NCI-H524 treated with DMSO at 0.1 percent for 48 hours (cell line): ENCODE data around the gene ARRDC5.
A peak's percentile ranks its signal among the peaks of the same experiment; 100 is the strongest.
"Not testable (repeated sequence)": the region's sequence is repeated elsewhere in the genome, so short reads cannot be mapped to it uniquely, and the experiment has no call there.

Experiments used
- DNase-seq: peaks from one replicate; lab custom pipeline; 2025; lab: John Stamatoyannopoulos, UW

ARRDC5 gene

DNA sequence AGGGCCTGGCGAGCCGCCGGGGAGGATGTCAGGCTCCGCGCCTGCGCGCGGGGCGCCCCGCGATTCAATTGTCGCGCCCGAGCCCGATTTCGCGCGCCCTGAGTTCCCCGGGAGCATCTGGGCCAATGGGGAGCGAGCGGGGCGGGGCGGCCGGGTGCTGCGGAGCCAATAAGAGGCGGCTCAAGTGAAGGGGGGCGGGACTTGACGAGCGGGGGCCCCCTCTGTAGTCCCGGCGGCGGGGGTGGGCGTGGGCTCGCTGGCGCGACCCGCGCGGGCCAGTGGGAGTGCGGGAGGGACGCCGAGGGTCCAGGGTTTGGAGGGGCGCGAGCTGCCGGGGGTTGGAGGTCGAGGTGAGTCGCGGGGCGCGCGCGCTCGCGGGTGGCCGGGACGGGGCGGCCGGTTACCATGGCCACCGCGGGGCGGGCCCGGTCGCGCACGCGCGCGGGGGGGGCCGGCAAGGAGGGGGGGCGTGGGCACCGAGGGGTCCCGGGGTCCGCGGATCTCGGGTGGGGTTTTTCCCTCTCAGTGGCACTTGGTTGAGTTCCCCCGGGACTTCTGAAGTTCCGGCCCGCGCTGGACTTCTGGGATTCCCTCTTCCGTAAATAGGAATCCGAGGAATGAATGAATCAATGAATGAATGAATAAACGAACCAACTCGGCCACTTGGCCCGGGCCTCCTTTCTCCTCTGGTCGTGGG is 7.3 kb upstream of the ARRDC5 start:
- peak; percentile 79 for DNase-seq

GRCh38 chr19:4909156-4909896 is 6.6 kb upstream of the ARRDC5 start, which contains the start of gene UHRF1:
TSS of gene UHRF1 (plus strand) at chr19:4909501. CDS start at chr19:4910886, 1,385 bp downstream.
- peak; percentile 42 for DNase-seq

GRCh38 chr19:4908781-4909155 is 6.1 kb upstream of the ARRDC5 start:
- no peak for DNase-seq

GRCh38 chr19:4908360-4908759 is 5.7 kb upstream of the ARRDC5 start:
- no peak for DNase-seq

DNA sequence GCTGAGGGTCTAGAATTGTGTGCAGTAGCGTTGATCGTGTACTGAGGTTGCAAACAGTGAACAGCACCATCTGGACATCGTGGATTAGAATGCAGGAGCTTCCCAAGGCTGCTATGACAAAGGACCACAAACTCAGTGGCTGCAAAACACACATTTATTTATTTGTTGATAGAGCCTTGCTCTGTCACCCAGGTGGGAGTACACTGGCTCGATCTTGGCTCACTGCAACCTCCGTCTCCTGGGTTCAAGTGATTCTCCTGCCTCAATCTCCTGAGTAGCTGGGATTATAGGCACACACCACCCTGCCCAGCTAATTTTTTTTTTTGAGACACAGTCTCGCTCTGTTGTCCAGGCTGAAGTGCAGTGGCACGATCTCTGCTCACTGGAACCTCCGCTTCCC is 4.3 kb upstream of the ARRDC5 start:
- DNase-seq = no peak

DNA sequence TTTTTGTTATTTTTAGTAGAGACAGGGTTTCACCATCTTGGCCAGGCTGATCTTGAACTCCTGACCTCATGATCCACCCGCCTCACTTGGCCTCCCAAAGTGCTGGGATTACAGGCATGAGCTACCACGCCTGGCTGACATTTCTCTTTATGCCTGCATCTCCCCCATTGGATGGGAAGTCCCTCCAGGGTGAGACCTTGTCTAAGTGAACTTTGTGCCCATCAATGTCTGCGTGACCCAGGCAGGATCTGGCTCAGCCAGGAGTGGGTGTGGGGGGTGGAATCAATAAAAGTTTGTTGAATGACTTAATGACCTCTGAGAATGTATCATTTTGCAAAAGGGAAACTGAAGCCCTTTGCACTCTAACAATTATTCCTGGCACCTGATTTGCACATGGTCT is 1.8 kb upstream of the ARRDC5 start:
- no peak for DNase-seq

GRCh38 chr19:4900879-4901278 is 1.8 kb downstream of the ARRDC5 start:
- DNase-seq = not testable (repeated sequence)

- DNase-seq = no peak
Observed at GRCh38 chr19:4897146-4897545, 5.5 kb downstream of the ARRDC5 start.

DNA sequence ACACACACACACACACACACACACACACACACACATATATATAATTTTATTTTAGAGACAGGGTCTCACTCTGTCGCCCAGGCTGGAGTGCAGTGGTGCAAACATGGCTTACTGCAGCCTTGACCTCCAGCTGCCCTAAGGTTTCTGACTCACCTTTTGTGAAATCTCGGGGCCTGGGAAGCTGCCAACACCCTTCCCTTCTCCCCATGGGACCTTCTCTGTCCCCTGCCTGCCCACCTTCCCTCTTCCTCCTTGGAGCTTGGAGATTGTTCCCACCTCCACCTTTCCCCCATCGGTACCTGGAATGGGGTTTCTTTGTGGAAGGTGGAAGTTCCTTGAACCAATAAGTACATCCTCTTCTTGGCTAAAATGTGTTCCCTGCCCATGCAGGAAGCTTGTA is 6.3 kb downstream of the ARRDC5 start:
- no peak for DNase-seq

GRCh38 chr19:4892962-4893361 is 9.7 kb downstream of the ARRDC5 start:
- not testable (repeated sequence) for DNase-seq

GRCh38 chr19:4891066-4891465 is 11.6 kb downstream of the ARRDC5 start:
- no peak for DNase-seq

DNA sequence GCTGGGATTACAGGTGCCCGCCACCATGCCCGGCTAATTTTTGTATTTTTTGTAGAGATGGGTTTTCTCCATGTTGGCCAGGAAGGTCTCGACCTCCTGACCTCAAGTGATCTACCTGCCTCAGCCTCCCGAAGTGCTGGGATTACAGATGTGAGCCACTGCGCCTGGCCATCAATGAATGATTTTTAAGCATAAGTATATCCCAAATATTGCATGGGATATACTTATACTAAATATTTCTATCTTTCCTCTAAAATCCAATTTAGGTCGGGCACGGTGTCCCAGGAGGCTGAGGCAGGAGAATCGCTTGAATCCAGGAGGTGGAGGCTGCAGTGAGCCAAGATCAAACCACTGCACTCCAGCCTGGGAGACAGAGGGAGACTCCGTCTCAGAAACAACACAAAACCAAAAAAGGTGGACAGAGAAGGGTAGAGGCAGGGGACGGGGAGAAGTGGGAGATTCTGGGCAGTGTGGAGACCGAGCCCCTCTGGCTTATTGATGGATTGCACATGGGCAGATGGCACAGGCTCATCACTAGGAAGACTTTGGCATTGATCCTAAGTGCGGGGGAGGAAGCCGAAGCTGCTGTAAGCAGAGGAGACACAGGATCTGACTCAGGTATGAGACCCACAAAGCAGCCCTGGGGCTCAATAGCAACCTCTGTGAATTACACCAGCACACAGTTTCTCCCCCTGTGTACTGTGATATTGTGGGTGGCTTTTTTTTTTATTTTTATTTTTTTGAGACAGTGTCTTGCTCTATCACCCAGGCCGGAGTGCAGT is 13.5 kb downstream of the ARRDC5 start:
- no peak for DNase-seq

DNA sequence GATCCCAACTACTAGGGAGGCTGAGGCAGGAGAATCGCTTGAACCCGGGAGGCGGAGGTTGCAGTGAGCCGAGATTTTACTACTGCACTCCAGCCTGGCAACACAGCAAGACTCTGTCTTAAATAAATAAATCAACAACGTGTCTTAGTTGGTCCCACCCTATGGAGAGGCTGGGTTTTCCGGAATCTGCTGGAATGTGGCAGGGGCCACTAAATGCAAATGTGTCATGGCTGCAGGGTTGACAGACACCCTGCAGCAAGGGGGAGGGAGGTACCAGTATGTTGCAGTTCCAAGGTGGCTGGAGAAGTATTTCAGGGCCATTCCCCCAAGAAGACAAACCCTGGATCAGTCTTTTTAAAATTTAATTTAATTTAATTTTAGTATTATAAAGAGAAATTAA is 14.9 kb downstream of the ARRDC5 start:
- not testable (repeated sequence) for DNase-seq

DNA sequence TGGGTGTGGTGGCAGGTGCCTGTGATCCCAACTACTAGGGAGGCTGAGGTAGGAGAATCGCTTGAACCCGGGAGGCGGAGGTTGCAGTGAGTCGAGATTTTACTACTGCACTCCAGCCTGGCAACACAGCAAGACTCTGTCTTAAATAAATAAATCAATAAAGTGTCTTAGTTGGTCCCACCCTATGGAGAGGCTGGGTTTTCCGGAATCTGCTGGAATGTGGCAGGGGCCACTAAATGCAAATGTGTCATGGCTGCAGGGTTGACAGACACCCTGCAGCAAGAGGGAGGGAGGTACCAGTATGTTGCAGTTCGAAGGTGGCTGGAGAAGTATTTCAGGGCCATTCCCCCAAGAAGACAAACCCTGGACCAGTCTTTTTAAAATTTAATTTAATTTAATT is 17.7 kb downstream of the ARRDC5 start:
- not testable (repeated sequence) for DNase-seq

DNA sequence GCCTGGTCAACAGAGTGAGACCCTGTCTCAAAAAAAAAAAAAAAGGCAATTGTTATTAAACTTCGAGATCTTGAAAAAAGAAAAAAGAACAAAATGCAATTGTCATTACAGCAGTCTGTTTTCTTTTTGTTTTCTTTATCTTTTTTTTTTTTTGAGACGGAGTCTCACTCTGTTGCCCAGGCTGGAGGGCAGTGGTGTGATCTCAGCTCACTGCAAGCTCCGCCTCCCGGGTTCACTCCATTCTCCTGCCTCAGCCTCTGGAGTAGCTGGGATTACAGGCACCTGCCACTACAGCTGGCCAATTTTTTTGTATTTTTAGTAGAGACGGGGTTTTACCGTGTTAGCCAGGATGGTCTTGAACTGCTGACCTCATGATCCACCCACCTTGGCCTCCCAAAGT is 19.8 kb downstream of the ARRDC5 start:
- not testable (repeated sequence) for DNase-seq

- no peak for DNase-seq
Observed at GRCh38 chr19:4879041-4879440, 23.7 kb downstream of the ARRDC5 start.

- DNase-seq = no peak
Observed at GRCh38 chr19:4878491-4878968, 24.2 kb downstream of the ARRDC5 start.

- DNase-seq = no peak
Observed at GRCh38 chr19:4877753-4878490, 24.8 kb downstream of the ARRDC5 start.

GRCh38 chr19:4873930-4874329 is 28.8 kb downstream of the ARRDC5 start:
- DNase-seq = no peak

DNA sequence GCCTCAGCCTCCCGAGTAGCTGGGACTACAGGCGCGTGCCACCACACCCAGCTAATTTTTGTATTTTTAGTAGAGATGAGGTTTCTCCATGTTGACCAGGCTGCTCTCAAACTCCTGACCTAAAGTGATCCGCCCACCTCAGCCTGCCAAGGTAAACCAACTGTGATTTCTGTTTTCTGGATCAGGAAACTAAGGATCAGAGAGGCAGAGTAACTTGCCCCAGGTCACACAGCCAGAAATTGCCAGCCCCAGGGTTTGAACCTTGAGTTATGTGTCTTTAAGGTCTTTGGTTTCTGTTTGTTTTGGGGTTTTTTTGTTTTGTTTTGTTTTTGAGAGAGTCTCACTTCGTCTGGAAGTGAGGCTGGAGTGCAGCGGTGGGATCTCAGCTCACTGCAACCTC is 31.0 kb downstream of the ARRDC5 start:
- DNase-seq = no peak

DNA sequence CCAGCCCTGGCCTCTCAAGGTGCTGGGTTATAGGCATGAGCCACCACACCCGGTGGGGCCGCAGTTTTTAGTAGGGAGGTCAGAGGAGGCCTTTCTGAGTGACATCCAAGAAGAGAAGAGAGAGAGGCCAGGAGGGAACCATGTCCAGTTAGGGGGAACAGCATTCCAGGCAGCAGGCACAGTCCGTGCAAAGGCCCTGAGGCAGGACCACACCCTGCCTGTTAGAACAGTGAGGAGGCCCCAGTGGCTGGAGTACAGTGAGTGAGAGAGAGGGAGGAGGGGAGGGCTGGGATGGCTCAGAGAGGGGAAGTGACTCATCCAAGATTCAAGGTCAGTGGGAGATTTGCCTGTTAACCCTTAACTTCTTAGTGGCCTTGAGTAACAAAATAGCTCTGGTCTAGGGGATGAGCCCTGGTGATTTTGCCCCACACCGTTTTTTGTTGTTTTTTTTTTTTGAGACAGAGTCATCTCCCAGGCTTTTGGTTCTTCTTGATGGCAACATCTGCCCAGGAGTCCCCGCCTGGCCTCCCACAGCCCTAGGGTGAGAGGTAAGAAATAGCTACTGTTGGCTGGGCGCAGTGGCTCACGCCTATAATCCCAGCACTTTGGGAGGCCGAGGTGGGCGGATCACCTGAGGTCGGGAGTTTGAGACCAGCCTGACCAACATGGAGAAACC is 32.5 kb downstream of the ARRDC5 start:
- no peak for DNase-seq
